Measurements from ENCODE around the gene CTSD.
A peak's percentile ranks its signal among the peaks of the same experiment; 100 is the strongest.

Gene CTSD

GRCh38 chr11:1754376-1755150 lies 9.2 kb downstream of the CTSD start:
- Histone ChIP-seq H3K9me3 (ENCODE audit: severe bottlenecking) (no peaks in the 10 kb centered on the region), H3K36me3 (ENCODE audit: low read depth) (peaks cover 39% of the 10 kb centered on the region), H3K27me3 (ENCODE audit: insufficient read depth, poor library complexity, severe bottlenecking) (no peaks in the 10 kb centered on the region), H3K27ac (ENCODE audit: poor library complexity, severe bottlenecking) (no peak overlapping the region), H3K4me3 (ENCODE audit: severe bottlenecking) (no peak overlapping the region), H3K4me1 (ENCODE audit: insufficient read depth, poor library complexity, severe bottlenecking) (peaks cover 6% of the 10 kb centered on the region)
- ATAC-seq (ENCODE audit: low read depth) (no peak), DNase-seq (ENCODE audit: low spot score) (no peak)
- TF ChIP-seq CTCF (IDR thresholded peaks at IDR 0.05; ENCODE audit: poor library complexity, severe bottlenecking): no peak

- Histone ChIP-seq H3K27me3 (ENCODE audit: insufficient read depth, poor library complexity, severe bottlenecking) (no peaks in the 10 kb centered on the region), H3K27ac (ENCODE audit: poor library complexity, severe bottlenecking) (no peak overlapping the region), H3K4me3 (ENCODE audit: severe bottlenecking) (no peak overlapping the region), H3K4me1 (ENCODE audit: insufficient read depth, poor library complexity, severe bottlenecking) (peaks cover 6% of the 10 kb centered on the region), H3K9me3 (ENCODE audit: severe bottlenecking) (no peaks in the 10 kb centered on the region), H3K36me3 (ENCODE audit: low read depth) (peaks cover 32% of the 10 kb centered on the region)
- DNase-seq (ENCODE audit: low spot score) (no peak), ATAC-seq (ENCODE audit: low read depth) (no peak)
- TF ChIP-seq CTCF (IDR thresholded peaks at IDR 0.05; ENCODE audit: poor library complexity, severe bottlenecking): no peak
These were observed 9.8 kb downstream of the CTSD start for GRCh38 chr11:1753929-1754305.

GRCh38 chr11:1753229-1753928 lies 10.3 kb downstream of the CTSD start:
- H3K27ac ChIP-seq (ENCODE audit: poor library complexity, severe bottlenecking): no peak overlapping the region
- no peaks in the 10 kb centered on the region for H3K9me3 ChIP-seq (ENCODE audit: severe bottlenecking)
- no peak for TF ChIP-seq CTCF (IDR thresholded peaks at IDR 0.05; ENCODE audit: poor library complexity, severe bottlenecking)
- peak; percentile 56 for DNase-seq (ENCODE audit: low spot score)
- H3K4me1 ChIP-seq (ENCODE audit: insufficient read depth, poor library complexity, severe bottlenecking): peaks cover 6% of the 10 kb centered on the region
- peaks cover 27% of the 10 kb centered on the region for H3K36me3 ChIP-seq (ENCODE audit: low read depth)
- peaks cover 5% of the 10 kb centered on the region for H3K27me3 ChIP-seq (ENCODE audit: insufficient read depth, poor library complexity, severe bottlenecking)
- ATAC-seq (ENCODE audit: low read depth): no peak
- no peak overlapping the region for H3K4me3 ChIP-seq (ENCODE audit: severe bottlenecking)

- ATAC-seq (ENCODE audit: low read depth): no peak
- DNase-seq (ENCODE audit: low spot score): peak; percentile 39
- H3K9me3 ChIP-seq (ENCODE audit: severe bottlenecking): no peaks in the 10 kb centered on the region
- peaks cover 10% of the 10 kb centered on the region for H3K27me3 ChIP-seq (ENCODE audit: insufficient read depth, poor library complexity, severe bottlenecking)
- H3K36me3 ChIP-seq (ENCODE audit: low read depth): peaks cover 22% of the 10 kb centered on the region
- no peak for TF ChIP-seq CTCF (IDR thresholded peaks at IDR 0.05; ENCODE audit: poor library complexity, severe bottlenecking)
- H3K27ac ChIP-seq (ENCODE audit: poor library complexity, severe bottlenecking): no peak overlapping the region
- peaks cover 6% of the 10 kb centered on the region for H3K4me1 ChIP-seq (ENCODE audit: insufficient read depth, poor library complexity, severe bottlenecking)
- no peak overlapping the region for H3K4me3 ChIP-seq (ENCODE audit: severe bottlenecking)
These were observed 10.9 kb downstream of the CTSD start for GRCh38 chr11:1752907-1753228.

Measured in RWPE2 (cell line).